ENCODE measurements around the gene TRIM17.
"Not testable (repeated sequence)": the region's sequence is repeated elsewhere in the genome, so short reads cannot be mapped to it uniquely, and the experiment has no call there.

The TRIM17 gene

GRCh38 chr1:228448372-228448771 is 31.7 kb upstream of the TRIM17 start:
- no peak for DNase-seq

GRCh38 chr1:228446852-228447251 is 30.2 kb upstream of the TRIM17 start:
- no peak for DNase-seq

GRCh38 chr1:228445843-228446650 is 29.4 kb upstream of the TRIM17 start:
- DNase-seq = no peak

GRCh38 chr1:228445490-228445842 is 28.8 kb upstream of the TRIM17 start:
- DNase-seq = no peak

- DNase-seq = no peak
Measured at GRCh38 chr1:228443395-228443794, 26.7 kb upstream of the TRIM17 start.

- no peak for DNase-seq
Measured at GRCh38 chr1:228440761-228441500, 24.3 kb upstream of the TRIM17 start.

- DNase-seq = no peak
Measured at GRCh38 chr1:228438266-228438665, 21.6 kb upstream of the TRIM17 start.

- DNase-seq = no peak
Measured at GRCh38 chr1:228437424-228437962, 20.8 kb upstream of the TRIM17 start.

- no peak for DNase-seq
Measured at GRCh38 chr1:228434689-228435088, 18.0 kb upstream of the TRIM17 start.

GRCh38 chr1:228433337-228434053 is 16.8 kb upstream of the TRIM17 start:
- DNase-seq = not testable (repeated sequence)

- no peak for DNase-seq
Measured at GRCh38 chr1:228430243-228430642, 13.6 kb upstream of the TRIM17 start.

- no peak for DNase-seq
Measured at GRCh38 chr1:228429698-228430097, 13.0 kb upstream of the TRIM17 start.

- DNase-seq = no peak
Measured at GRCh38 chr1:228429007-228429406, 12.3 kb upstream of the TRIM17 start.

GRCh38 chr1:228428412-228428811 is 11.8 kb upstream of the TRIM17 start:
- no peak for DNase-seq

GRCh38 chr1:228426518-228427175 is 10.0 kb upstream of the TRIM17 start:
- DNase-seq = no peak

GRCh38 chr1:228424685-228425660 is 8.3 kb upstream of the TRIM17 start:
- no peak for DNase-seq

GRCh38 chr1:228423404-228424053 is 6.9 kb upstream of the TRIM17 start:
- no peak for DNase-seq

- DNase-seq = peak; percentile 28
Measured at GRCh38 chr1:228420968-228421826, 4.5 kb upstream of the TRIM17 start.

- no peak for DNase-seq
Measured at GRCh38 chr1:228417483-228418203, 982 bp upstream of the TRIM17 start.

Data from T1000 (cell line).